Pancreas (tissue), 10 donors: ENCODE data around the gene COQ9. TPM values are rescaled to one million over a fixed set of nuclear protein-coding genes. Genes with fewer than 3 reads are reported as not detected.

ENCODE experiments used
- ATAC-seq, 4 donors: fragments of 200-7000 bp; cut with Tn5 transposase; one replicate each; pipeline versions ENCODE4 v1.8.0 to v1.9.1; 2020; ENCODE audit warnings: mild to moderate bottlenecking in 4 of 4, moderate library complexity in 4 of 4
- DNase-seq, 6 donors: peaks; one replicate each; pipeline ENCODE4 v3.0.0-alpha.2; 2020
- FAIRE-seq: peaks from 2 replicates; lab custom pipeline; 2012; peaks lifted over from hg19 to GRCh38; lab: Jason Lieb, UNC
- H3K27ac ChIP-seq, 4 donors: fragments of 200-600 bp; sonication (generic); 1 replicate in 3 of 4; 2 replicates in 1 of 4; pipeline versions ENCODE4 v1.5.0 to v1.8.0; 2020
- H3K27me3 ChIP-seq, 4 donors: fragments of 200-600 bp; one replicate each; pipeline ENCODE4 v1.8.0; 2021
- H3K36me3 ChIP-seq, 3 donors: fragments of 200-600 bp; sonication (generic) in 1 of 3; one replicate each; pipeline versions ENCODE4 v1.5.0 to v1.8.0; 2020 to 2021
- H3K4me1 ChIP-seq, 3 donors: fragments of 200-600 bp; one replicate each; pipeline ENCODE4 v1.8.0; 2021
- H3K4me3 ChIP-seq, 4 donors: fragments of 200-600 bp; sonication (generic) in 2 of 4; one replicate each; pipeline versions ENCODE4 v1.5.0 to v1.8.0; 2020 to 2021
- H3K9me3 ChIP-seq, 4 donors: fragments of 200-600 bp; one replicate each; pipeline ENCODE4 v1.8.0; 2021
- WGBS, 2 donors: extraction: QIAGEN DNeasy Blood & Tissue Kit; methylation state at CpG; one replicate each; pipeline ENCODE4 v1.1.7; 2013; 5-methylcytosine and 5-hydroxymethylcytosine counted together
- intact Hi-C, 3 donors: fragments of 100-400 bp; cut with DNase I; formaldehyde crosslinking; loops; one replicate each; pipeline versions ENCODE4 v1.11.1 to v1.14.2; 2022
- polyA plus RNA-seq, 2 donors: library from polyadenylated mRNA; stranded (reverse); fragments of 200-250 nt; gene quantifications; one replicate each; pipeline ENCODE4 v1.2.3, GENCODE V29; 2013
- total RNA-seq, 6 donors: library from RNA; stranded (reverse); fragmentation: NEBNext Ultra II Directional in 4 of 6; extraction: Animal tissue kit (Norgen Biotek cat#: 25700) in 4 of 6; gene quantifications; one replicate each; pipeline versions ENCODE4 v1.2.1 to v1.2.4, GENCODE V29; 2021 to 2023
- TF ChIP-seq, protein P1 (sequence below), 4 donors: fragments of 200-600 bp; sonication (generic) in 3 of 4; IDR thresholded peaks; one replicate each; pipeline versions ENCODE4 v1.5.0 to v1.8.0; 2021; ENCODE audit warnings: antibody characterized with exemption in 4 of 4
- donor health status: healthy with polysubstance abuse.
- donor health status: DM: no; HTN: no; CAD: no; lungs with moderate emphysema.
- donor health status: DM: no; HTN: no; CAD: no.
- donor health status: control.
- donor health status: control.
- donor health status: Bipolar disorder and iron deficiency.
- donor health status: DM: yes; HTN: yes; CAD: no.
- donor health status: DM: no; HTN: no; CAD: no.
- donor health status: DM: no; HTN: no; CAD: no.
- donor health status: DM: yes; HTN: yes; CAD: no.

COQ9 gene
- total and polyA plus RNA-seq, 8 donors, result 17.7 to 51.1 (median 25.3) TPM

DNA sequence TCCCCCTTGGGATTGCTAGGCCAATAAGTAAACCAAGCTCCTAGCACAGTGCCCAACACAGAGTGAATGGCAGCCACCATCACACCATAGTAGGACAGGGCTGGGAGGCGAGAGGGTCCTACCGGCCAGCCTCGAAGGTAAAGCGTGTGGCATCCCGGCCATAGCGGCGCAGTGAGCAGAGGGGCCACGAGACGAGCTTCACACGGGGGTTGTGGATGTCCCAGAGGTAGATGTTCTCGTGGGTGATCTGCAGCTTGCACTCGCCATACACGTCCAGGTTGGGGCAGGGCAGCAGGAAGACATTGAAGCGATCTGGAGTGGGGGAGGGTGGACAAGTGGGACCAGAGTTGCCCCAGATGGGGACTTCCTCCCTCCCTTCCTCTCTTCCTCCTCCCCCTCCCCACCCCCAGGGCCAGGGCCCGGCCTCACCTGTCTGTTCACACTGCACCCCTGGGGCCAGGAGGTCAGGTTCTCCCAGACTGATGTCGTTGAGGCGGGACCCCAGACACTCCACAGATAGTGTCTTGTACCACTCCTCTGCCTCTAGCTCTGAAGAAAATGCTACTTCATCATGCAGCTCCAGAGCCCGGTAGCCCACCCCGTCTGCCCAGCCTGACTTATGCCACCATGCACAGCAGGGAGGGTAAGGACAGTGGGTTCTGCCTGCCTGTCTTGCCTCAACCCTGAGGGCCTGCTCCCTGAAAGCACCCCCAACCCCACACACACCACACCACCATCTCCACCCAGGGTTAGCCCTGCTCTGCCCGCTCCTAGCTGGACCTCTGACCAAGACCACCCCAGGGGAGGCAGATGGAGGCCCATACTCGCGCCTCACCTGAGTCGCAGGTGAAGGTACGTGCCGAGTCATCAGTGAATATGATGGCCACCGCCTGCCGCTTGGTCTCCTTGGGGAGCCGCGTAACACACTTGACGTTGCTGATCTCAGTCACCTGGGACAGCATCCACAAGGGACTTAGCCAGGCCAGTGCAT is 27.7 kb downstream of the COQ9 start:
- intact Hi-C loops, result no loop called here
- DNase-seq (peak in 1 of 6 donors; percentile 42), FAIRE-seq (no peak), ATAC-seq (no peak)
- Histone ChIP-seq H3K27me3 (no peaks in the 10 kb centered on the region), H3K4me1 (peaks cover 21 to 36% (median 22%) of the 10 kb centered on the region in 3 donors), H3K27ac (no peak overlapping the region), H3K36me3 (peaks cover 0 to 23% (median 8%) of the 10 kb centered on the region in 3 donors), H3K9me3 (no peaks in the 10 kb centered on the region), H3K4me3 (no peak overlapping the region)
- WGBS, 2 donors, result 85 to 88% methylated on average over 30 of the region's 30 CpGs
- TF ChIP-seq, protein P1, sequence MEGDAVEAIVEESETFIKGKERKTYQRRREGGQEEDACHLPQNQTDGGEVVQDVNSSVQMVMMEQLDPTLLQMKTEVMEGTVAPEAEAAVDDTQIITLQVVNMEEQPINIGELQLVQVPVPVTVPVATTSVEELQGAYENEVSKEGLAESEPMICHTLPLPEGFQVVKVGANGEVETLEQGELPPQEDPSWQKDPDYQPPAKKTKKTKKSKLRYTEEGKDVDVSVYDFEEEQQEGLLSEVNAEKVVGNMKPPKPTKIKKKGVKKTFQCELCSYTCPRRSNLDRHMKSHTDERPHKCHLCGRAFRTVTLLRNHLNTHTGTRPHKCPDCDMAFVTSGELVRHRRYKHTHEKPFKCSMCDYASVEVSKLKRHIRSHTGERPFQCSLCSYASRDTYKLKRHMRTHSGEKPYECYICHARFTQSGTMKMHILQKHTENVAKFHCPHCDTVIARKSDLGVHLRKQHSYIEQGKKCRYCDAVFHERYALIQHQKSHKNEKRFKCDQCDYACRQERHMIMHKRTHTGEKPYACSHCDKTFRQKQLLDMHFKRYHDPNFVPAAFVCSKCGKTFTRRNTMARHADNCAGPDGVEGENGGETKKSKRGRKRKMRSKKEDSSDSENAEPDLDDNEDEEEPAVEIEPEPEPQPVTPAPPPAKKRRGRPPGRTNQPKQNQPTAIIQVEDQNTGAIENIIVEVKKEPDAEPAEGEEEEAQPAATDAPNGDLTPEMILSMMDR (IDR thresholded peaks at IDR 0.05), result no peak

DNA sequence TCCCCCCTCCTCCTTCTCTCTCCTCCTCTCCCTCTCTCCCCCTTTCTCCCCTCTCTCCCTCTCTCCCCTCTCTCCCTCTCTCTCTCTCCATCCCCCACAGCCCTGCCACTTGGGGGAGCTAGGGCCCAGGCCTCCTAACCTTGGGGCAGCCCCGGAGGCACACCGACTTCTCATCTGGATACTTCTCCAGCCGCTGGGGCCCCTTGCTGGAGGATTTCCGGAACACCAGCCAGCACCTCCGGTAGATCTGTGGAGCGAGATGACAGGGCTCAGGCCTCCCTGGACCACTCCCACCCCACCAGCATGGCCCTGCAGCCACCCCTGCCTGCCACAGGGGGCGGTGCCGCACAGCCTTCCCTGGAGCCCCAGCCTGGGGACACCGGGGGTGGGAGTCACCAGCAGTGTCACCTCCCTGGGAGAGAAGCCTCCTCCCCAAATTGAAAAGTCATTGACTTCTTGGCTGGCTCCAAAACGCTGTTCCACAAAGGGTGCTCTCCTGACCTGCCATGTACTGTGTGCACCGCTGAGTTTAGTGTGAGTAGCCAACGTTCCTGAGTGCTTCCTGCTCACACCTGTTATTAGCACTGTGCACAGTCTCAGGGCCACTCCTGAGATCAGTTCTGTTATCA is 28.5 kb downstream of the COQ9 start:
- Histone ChIP-seq H3K36me3 (peaks cover 0 to 16% (median 4%) of the 10 kb centered on the region in 3 donors), H3K27ac (no peak overlapping the region), H3K9me3 (no peaks in the 10 kb centered on the region), H3K27me3 (no peaks in the 10 kb centered on the region), H3K4me1 (peaks cover 15 to 36% (median 15%) of the 10 kb centered on the region in 3 donors), H3K4me3 (no peak overlapping the region)
- ATAC-seq (peak in 1 of 4 donors; percentile 27), DNase-seq (peak in 1 of 6 donors; percentile 69), FAIRE-seq (no peak)
- intact Hi-C loops, result no loop called here
- TF ChIP-seq, protein P1 (IDR thresholded peaks at IDR 0.05), result no peak
- 40 to 58% methylated on average over 12 of the region's 12 CpGs for WGBS, 2 donors

DNA sequence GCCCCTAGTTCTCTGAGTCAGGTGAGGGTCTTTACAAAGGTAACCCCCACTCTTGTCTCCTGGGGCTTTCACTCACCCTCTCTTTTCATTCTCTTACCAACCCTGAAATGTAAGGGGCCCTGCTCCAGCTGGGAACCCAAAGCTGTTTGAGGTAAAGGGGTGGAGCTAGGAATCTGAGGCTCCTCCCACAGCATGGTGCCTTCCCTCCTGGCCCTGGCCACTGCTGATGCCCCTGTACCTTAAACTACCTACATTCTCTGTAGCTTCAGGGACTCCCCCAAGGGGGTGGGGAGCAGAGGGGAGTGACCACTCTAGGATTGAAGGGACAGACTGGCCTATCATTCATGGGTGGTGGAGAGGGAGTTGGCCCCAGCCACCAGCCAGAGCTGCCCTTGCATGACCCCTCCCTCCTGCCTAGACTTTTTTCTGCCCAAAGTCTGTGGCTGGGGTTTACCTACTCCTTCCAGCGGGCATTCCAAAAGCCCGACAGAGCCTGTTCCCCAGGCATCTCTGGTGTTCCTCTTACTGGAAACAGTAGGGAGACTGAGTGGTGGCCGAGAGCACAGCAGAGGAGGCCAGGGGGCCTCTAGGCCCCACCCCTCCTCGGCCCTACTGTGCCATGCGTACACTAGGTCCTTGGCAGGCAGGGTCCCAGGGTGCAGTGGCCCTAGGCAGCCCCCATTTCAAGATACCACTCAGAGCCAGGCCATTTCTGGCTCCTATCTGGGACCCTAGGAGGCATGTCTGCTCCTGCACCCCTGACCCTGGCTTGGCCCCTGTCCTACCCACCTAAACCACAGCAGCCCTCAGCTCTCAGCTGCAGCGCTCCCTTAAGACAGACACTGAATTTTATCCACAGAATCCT is 29.5 kb downstream of the COQ9 start:
- Histone ChIP-seq H3K4me1 (peaks cover 9 to 28% (median 9%) of the 10 kb centered on the region in 3 donors), H3K9me3 (no peaks in the 10 kb centered on the region), H3K4me3 (no peak overlapping the region), H3K36me3 (peaks cover 0 to 16% (median 4%) of the 10 kb centered on the region in 3 donors), H3K27ac (no peak overlapping the region), H3K27me3 (no peaks in the 10 kb centered on the region)
- DNase-seq (peak in 1 of 6 donors; percentile 45), ATAC-seq (no peak), FAIRE-seq (no peak)
- intact Hi-C loops, result no loop called here
- 87 to 88% methylated on average over 6 of the region's 6 CpGs for WGBS, 2 donors
- TF ChIP-seq, protein P1 (IDR thresholded peaks at IDR 0.05), result no peak

DNA sequence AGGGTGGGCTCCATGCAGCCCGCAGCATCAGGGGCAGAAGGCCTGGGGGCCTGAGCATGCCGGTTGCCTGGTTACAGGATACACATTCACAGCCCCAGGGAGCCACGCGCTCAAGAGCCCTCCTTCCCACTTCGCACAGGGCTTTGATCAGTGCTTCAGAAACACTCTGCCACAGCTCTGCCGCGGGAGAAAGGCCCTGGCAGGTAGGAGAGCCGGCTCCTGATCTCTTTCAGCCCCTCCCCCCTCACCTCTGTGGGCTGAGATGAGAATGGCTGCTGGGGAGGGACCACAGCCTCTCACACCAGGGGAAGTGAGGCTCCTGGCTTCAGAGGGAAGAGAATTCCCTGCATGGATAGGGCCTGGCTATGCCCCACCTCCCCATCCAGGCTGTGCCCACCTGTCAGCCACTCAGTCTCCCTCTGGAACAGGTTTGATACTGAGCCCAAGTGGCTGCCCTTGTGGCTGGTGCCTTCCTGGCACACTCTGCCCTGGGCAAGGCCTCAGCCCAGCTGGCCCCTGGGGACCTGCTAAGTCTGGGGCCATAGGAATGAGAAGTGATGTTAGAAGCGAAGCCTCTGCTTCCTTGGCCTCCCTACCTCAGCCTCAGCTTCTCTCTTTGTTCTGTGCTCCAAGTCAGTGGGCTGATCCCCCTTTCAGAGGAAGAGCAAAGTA is 30.4 kb downstream of the COQ9 start:
- WGBS, 2 donors, result 67 to 72% methylated on average over 9 of the region's 9 CpGs
- Histone ChIP-seq H3K27me3 (no peaks in the 10 kb centered on the region), H3K36me3 (peaks cover 0 to 16% (median 4%) of the 10 kb centered on the region in 3 donors), H3K4me3 (no peak overlapping the region), H3K9me3 (no peaks in the 10 kb centered on the region), H3K27ac (no peak overlapping the region), H3K4me1 (peaks cover 0 to 19% (median under 1%) of the 10 kb centered on the region in 3 donors)
- ATAC-seq, result no peak
- no peak for FAIRE-seq
- intact Hi-C loops, result no loop called here
- TF ChIP-seq, protein P1 (IDR thresholded peaks at IDR 0.05), result no peak
- peak in 1 of 6 donors; percentile 37 for DNase-seq
